Trophoblast cell (in vitro differentiated cells and primary cell): ENCODE measurements around the gene CPXM2. TPM values are rescaled to one million over a fixed set of nuclear protein-coding genes. Genes with fewer than 3 reads are reported as not detected.
A peak's percentile ranks its signal among the peaks of the same experiment; 100 is the strongest.

Experiments used
- DNase-seq, 2 donors: peaks; one replicate each; pipeline ENCODE4 v3.0.0-alpha.2; 2016
- H2AFZ ChIP-seq: 2 replicates; pipeline ENCODE4 v1.6.1; 2013; ENCODE audit warnings: low read length, moderate library complexity, mild to moderate bottlenecking; ENCODE audit not compliant: insufficient read depth, poor library complexity
- H2AK5ac ChIP-seq: 2 replicates; pipeline ENCODE4 v1.6.1; 2013; ENCODE audit warnings: mild to moderate bottlenecking, low read length
- H2BK120ac ChIP-seq: 2 replicates; pipeline ENCODE4 v1.6.1; 2013; ENCODE audit warnings: low read length, mild to moderate bottlenecking, moderate library complexity; ENCODE audit not compliant: insufficient read depth, poor library complexity
- H2BK12ac ChIP-seq: 2 replicates; pipeline ENCODE4 v1.6.1; 2013; ENCODE audit warnings: mild to moderate bottlenecking, low read length, moderate library complexity
- H2BK5ac ChIP-seq: 2 replicates; pipeline ENCODE4 v1.6.1; 2013; ENCODE audit warnings: low read length, low read depth, moderate library complexity, mild to moderate bottlenecking; ENCODE audit not compliant: poor library complexity
- H3K14ac ChIP-seq: 2 replicates; pipeline ENCODE4 v1.6.1; 2013; ENCODE audit warnings: mild to moderate bottlenecking, low read length
- H3K18ac ChIP-seq: 2 replicates; pipeline ENCODE4 v1.6.1; 2013; ENCODE audit warnings: mild to moderate bottlenecking, low read length
- H3K23ac ChIP-seq: 2 replicates; pipeline ENCODE4 v1.6.1; 2013; ENCODE audit warnings: low read length
- H3K27ac ChIP-seq: 2 replicates; pipeline ENCODE4 v1.5.1; 2013; ENCODE audit warnings: low read depth, mild to moderate bottlenecking, inconsistent platforms, low read length, moderate library complexity
- H3K27me3 ChIP-seq: 2 replicates; pipeline ENCODE4 v1.6.1; 2013; ENCODE audit warnings: inconsistent platforms, mild to moderate bottlenecking, low read length, moderate library complexity; ENCODE audit not compliant: insufficient read depth
- H3K36me3 ChIP-seq, 2 experiments: 1 replicate in 1 of 2; 2 replicates in 1 of 2; pipeline ENCODE4 v1.6.1; 2013; ENCODE audit warnings: low read length in 2 of 2, mild to moderate bottlenecking in 2 of 2, moderate library complexity in 1 of 2; ENCODE audit not compliant: insufficient read depth in 2 of 2, control insufficient read depth in 1 of 2
- H3K4ac ChIP-seq: 2 replicates; pipeline ENCODE4 v1.6.1; 2013; ENCODE audit warnings: low read depth, mild to moderate bottlenecking, low read length, moderate library complexity
- H3K4me1 ChIP-seq, 2 experiments: 1 replicate in 1 of 2; 2 replicates in 1 of 2; pipeline ENCODE4 v1.6.1; 2013; ENCODE audit warnings: low read length in 2 of 2, mild to moderate bottlenecking in 2 of 2, moderate library complexity in 1 of 2; ENCODE audit not compliant: insufficient read depth in 2 of 2, control insufficient read depth in 1 of 2
- H3K4me2 ChIP-seq: 2 replicates; pipeline ENCODE4 v1.6.1; 2013; ENCODE audit warnings: inconsistent platforms, mild to moderate bottlenecking, low read length, moderate library complexity
- H3K4me3 ChIP-seq: 2 replicates; pipeline ENCODE4 v1.5.1; 2013; ENCODE audit warnings: mild to moderate bottlenecking, low read depth, low read length, inconsistent platforms
- H3K79me1 ChIP-seq: one replicate; pipeline ENCODE4 v1.6.1; 2013; ENCODE audit warnings: low read length
- H3K79me2 ChIP-seq: 2 replicates; pipeline ENCODE4 v1.6.1; 2013; ENCODE audit warnings: low read length, mild to moderate bottlenecking; ENCODE audit not compliant: control insufficient read depth, insufficient read depth, poor library complexity
- H3K9ac ChIP-seq: 2 replicates; pipeline ENCODE4 v1.6.1; 2013; ENCODE audit warnings: mild to moderate bottlenecking, low read length
- H3K9me3 ChIP-seq: 2 replicates; pipeline ENCODE4 v1.6.1; 2013; ENCODE audit warnings: low read depth, mild to moderate bottlenecking, control low read depth, inconsistent platforms, low read length; ENCODE audit not compliant: insufficient read depth
- H4K12ac ChIP-seq: 2 replicates; pipeline ENCODE4 v1.6.1; 2013; ENCODE audit warnings: low read depth, mild to moderate bottlenecking, low read length, moderate library complexity
- H4K8ac ChIP-seq: 2 replicates; pipeline ENCODE4 v1.6.1; 2013; ENCODE audit warnings: low read depth, mild to moderate bottlenecking, low read length, moderate library complexity
- H4K91ac ChIP-seq: one replicate; pipeline ENCODE4 v1.6.1; 2013; ENCODE audit warnings: low read depth, mild to moderate bottlenecking, low read length, moderate library complexity
- WGBS: extraction: QIAGEN DNeasy Blood & Tissue Kit; methylation state at CpG from one replicate; pipeline ENCODE4 v1.1.7; 2013; ENCODE audit warnings: missing lambda C conversion rate; ENCODE audit not compliant: insufficient read length, insufficient coverage; ENCODE audit errors: extremely low coverage; 5-methylcytosine and 5-hydroxymethylcytosine counted together
- polyA plus RNA-seq: library from polyadenylated mRNA; stranded (reverse); fragments of 200-250 nt; gene quantifications from 2 replicates; pipeline ENCODE4 v1.2.3, GENCODE V29; 2013

Gene CPXM2
- polyA plus RNA-seq: 0.22 and 0.24 TPM in 2 replicates

- no peak within 1 kb of the TSS for H3K18ac ChIP-seq
- WGBS: no CpG with 5 or more reads among the region's 80 CpGs
- no peak within 1 kb of the TSS for H3K9ac ChIP-seq
- no peaks in the 10 kb centered on the region for H3K79me2 ChIP-seq
- H3K27me3 ChIP-seq: peaks cover 13% of the 10 kb centered on the region
- DNase-seq: no peak
- H4K91ac ChIP-seq: no peak within 1 kb of the TSS
- no peak within 1 kb of the TSS for H2BK120ac ChIP-seq
- H3K36me3 ChIP-seq: no peaks in the 10 kb centered on the region
- H4K8ac ChIP-seq: no peak within 1 kb of the TSS
- H3K14ac ChIP-seq: no peak within 1 kb of the TSS
- no peak within 1 kb of the TSS for H4K12ac ChIP-seq
- H3K27ac ChIP-seq: no peak within 1 kb of the TSS
- H3K4ac ChIP-seq: no peak within 1 kb of the TSS
- H3K4me1 ChIP-seq: peaks cover 0 to 8% of the 10 kb centered on the region in 2 experiments
- no peak within 1 kb of the TSS for H3K23ac ChIP-seq
- H2AFZ ChIP-seq: no peak within 1 kb of the TSS
- no peak within 1 kb of the TSS for H2BK12ac ChIP-seq
- no peak within 1 kb of the TSS for H2BK5ac ChIP-seq
- H3K4me2 ChIP-seq: peak within 1 kb of the TSS; percentile 80
- no peaks in the 10 kb centered on the region for H3K79me1 ChIP-seq
- H2AK5ac ChIP-seq: no peak within 1 kb of the TSS
- no peaks in the 10 kb centered on the region for H3K9me3 ChIP-seq
- H3K4me3 ChIP-seq: peak within 1 kb of the TSS; percentile 37
Observed at GRCh38 chr10:123891144-123892071, at the start of gene CPXM2. CPXM2 (minus strand) TSS chr10:123891807; CDS start chr10:123891659, 148 bp downstream.

- H3K9ac ChIP-seq: no peak overlapping the region
- no peak overlapping the region for H3K4me3 ChIP-seq
- no peaks in the 10 kb centered on the region for H3K79me1 ChIP-seq
- H3K27me3 ChIP-seq: no peaks in the 10 kb centered on the region
- no peak overlapping the region for H3K14ac ChIP-seq
- no peaks in the 10 kb centered on the region for H3K79me2 ChIP-seq
- H3K36me3 ChIP-seq: no peaks in the 10 kb centered on the region
- H2BK5ac ChIP-seq: no peak overlapping the region
- no peak overlapping the region for H2BK120ac ChIP-seq
- no peak overlapping the region for H3K23ac ChIP-seq
- no CpG with 5 or more reads among the region's 7 CpGs for WGBS
- no peak overlapping the region for H2BK12ac ChIP-seq
- no peak overlapping the region for H4K12ac ChIP-seq
- H3K18ac ChIP-seq: no peak overlapping the region
- no peak overlapping the region for H3K27ac ChIP-seq
- H3K4me1 ChIP-seq: peaks cover 6 to 8% of the 10 kb centered on the region in 2 experiments
- no peak overlapping the region for H3K4ac ChIP-seq
- H4K8ac ChIP-seq: no peak overlapping the region
- no peak overlapping the region for H2AFZ ChIP-seq
- no peak overlapping the region for H2AK5ac ChIP-seq
- peaks cover 10% of the 10 kb centered on the region for H3K9me3 ChIP-seq
- H3K4me2 ChIP-seq: no peak overlapping the region
- no peak for DNase-seq
- H4K91ac ChIP-seq: no peak overlapping the region
Observed at GRCh38 chr10:123939591-123939990, 48.0 kb upstream of the CPXM2 start.

GRCh38 chr10:123938890-123939289 is 47.3 kb upstream of the CPXM2 start:
- Histone ChIP-seq H3K27me3 (no peaks in the 10 kb centered on the region), H4K91ac (no peak overlapping the region), H3K9me3 (peaks cover 10% of the 10 kb centered on the region), H3K14ac (no peak overlapping the region), H4K12ac (no peak overlapping the region), H2BK120ac (no peak overlapping the region), H3K23ac (no peak overlapping the region), H3K27ac (no peak overlapping the region), H3K4me3 (no peak overlapping the region), H2AFZ (no peak overlapping the region), H2BK5ac (no peak overlapping the region), H3K79me2 (no peaks in the 10 kb centered on the region), H3K18ac (no peak overlapping the region), H2BK12ac (no peak overlapping the region), H4K8ac (no peak overlapping the region), H3K4me1 (peaks cover 6 to 8% of the 10 kb centered on the region in 2 experiments), H3K36me3 (no peaks in the 10 kb centered on the region), H3K9ac (no peak overlapping the region), H3K4ac (no peak overlapping the region), H2AK5ac (no peak overlapping the region), H3K4me2 (no peak overlapping the region), H3K79me1 (no peaks in the 10 kb centered on the region)
- no peak for DNase-seq
- WGBS: no CpG with 5 or more reads among the region's 4 CpGs

GRCh38 chr10:123936426-123936825 is 44.8 kb upstream of the CPXM2 start:
- Histone ChIP-seq H3K79me1 (no peaks in the 10 kb centered on the region), H3K79me2 (no peaks in the 10 kb centered on the region), H2BK120ac (no peak overlapping the region), H3K14ac (no peak overlapping the region), H3K4me3 (no peak overlapping the region), H2AFZ (no peak overlapping the region), H3K9me3 (peaks cover 15% of the 10 kb centered on the region), H3K9ac (no peak overlapping the region), H3K27me3 (no peaks in the 10 kb centered on the region), H4K12ac (no peak overlapping the region), H3K18ac (no peak overlapping the region), H4K91ac (no peak overlapping the region), H3K4me1 (peaks cover 0 to under 1% of the 10 kb centered on the region in 2 experiments), H2AK5ac (no peak overlapping the region), H2BK12ac (no peak overlapping the region), H4K8ac (no peak overlapping the region), H2BK5ac (no peak overlapping the region), H3K36me3 (no peaks in the 10 kb centered on the region), H3K23ac (no peak overlapping the region), H3K27ac (no peak overlapping the region), H3K4me2 (no peak overlapping the region), H3K4ac (no peak overlapping the region)
- WGBS: no CpG with 5 or more reads among the region's 5 CpGs
- DNase-seq: no peak
